NCI-H345 treated with DMSO at 0.1 percent for 48 hours (cell line): Measurements from ENCODE around the gene MAP3K6.

Source experiments
- DNase-seq: peaks from one replicate; lab custom pipeline; 2025; ENCODE audit not compliant: unreplicated experiment; lab: John Stamatoyannopoulos, UW

Gene MAP3K6

GRCh38 chr1:27307874-27308598 is 58.7 kb downstream of the MAP3K6 start:
- peak; percentile 38 for DNase-seq

GRCh38 chr1:27306892-27307761 is 59.6 kb downstream of the MAP3K6 start:
- DNase-seq, result peak; percentile 93

GRCh38 chr1:27306071-27306470 is 60.7 kb downstream of the MAP3K6 start:
- no peak for DNase-seq
